ENCODE results near the gene ZDHHC11. TPM values are rescaled to one million over a fixed set of nuclear protein-coding genes. Genes with fewer than 3 reads are reported as not detected.
"Not testable (repeated sequence)": the region's sequence is repeated elsewhere in the genome, so short reads cannot be mapped to it uniquely, and the experiment has no call there.

The ZDHHC11 gene
- total RNA-seq, 6 donors from 2014 or later = 18.9 to 64.6 (median 27.5) TPM

- H3K27ac ChIP-seq = no peak overlapping the region
- H3K9me3 ChIP-seq = no peaks in the 10 kb centered on the region
- WGBS, 2 donors = 73 to 100% methylated on average over 3 to 20 of the region's 20 CpGs
- no peak for TF ChIP-seq POLR2AphosphoS5 (IDR thresholded peaks at IDR 0.05)
- TF ChIP-seq EP300 (IDR thresholded peaks at IDR 0.05) = no peak
- no peak for TF ChIP-seq POLR2A (IDR thresholded peaks at IDR 0.05)
- TF ChIP-seq CTCF (IDR thresholded peaks at IDR 0.05) = no peak
- DNase-seq (peak; percentile 24 to 82), ATAC-seq (ENCODE audit: low FRiP score in 2 of 2) (peak; percentile 65 to 73)
- no peaks in the 10 kb centered on the region for H3K36me3 ChIP-seq
- peaks cover 0 to 13% (median 8%) of the 10 kb centered on the region in 4 donors for H3K4me1 ChIP-seq
- peaks cover 0 to 13% (median 0%) of the 10 kb centered on the region in 4 donors for H3K27me3 ChIP-seq
- H3K4me3 ChIP-seq = peak overlapping the region in 3 of 4 donors; percentile 26 to 40 (median 35)
Observed at GRCh38 chr5:849651-850301, 1.0 kb downstream of the ZDHHC11 start.

- ATAC-seq (ENCODE audit: low FRiP score in 2 of 2) = no peak
- 90% methylated on average over 7 of the region's 14 CpGs; no CpG with 5 or more reads in 1 of the 2 donors for WGBS, 2 donors
Observed at GRCh38 chr5:848671-849111, 2.1 kb downstream of the ZDHHC11 start.

GRCh38 chr5:847736-848135 is 3.0 kb downstream of the ZDHHC11 start:
- 97% methylated on average over 6 of the region's 7 CpGs; no CpG with 5 or more reads in 1 of the 2 donors for whole genome bisulfite sequencing, 2 donors
- DNase-seq = peak in 1 of 2 donors; percentile 14

More at GRCh38 chr5:848671-849111, 2.1 kb downstream of the ZDHHC11 start:
- Histone ChIP-seq H3K9me3 (no peaks in the 10 kb centered on the region), H3K36me3 (no peaks in the 10 kb centered on the region), H3K4me1 (peaks cover 0 to 13% (median 8%) of the 10 kb centered on the region in 4 donors), H3K27me3 (peaks cover 0 to 13% (median 0%) of the 10 kb centered on the region in 4 donors), H3K4me3 (no peak overlapping the region), H3K27ac (no peak overlapping the region)
- no peak for TF ChIP-seq EP300 (IDR thresholded peaks at IDR 0.05)
- TF ChIP-seq CTCF (IDR thresholded peaks at IDR 0.05) = no peak
- no peak for TF ChIP-seq POLR2AphosphoS5 (IDR thresholded peaks at IDR 0.05)
- no peak for TF ChIP-seq POLR2A (IDR thresholded peaks at IDR 0.05)
- peak; percentile 20 to 79 for DNase-seq

GRCh38 chr5:847212-847611 is 3.6 kb downstream of the ZDHHC11 start:
- DNase-seq = peak in 1 of 2 donors; percentile 15
- peaks cover 0 to 13% (median 8%) of the 10 kb centered on the region in 4 donors for H3K4me1 ChIP-seq
- WGBS, 2 donors = 87% methylated on average over 5 to 13 of the region's 18 CpGs
- not testable (repeated sequence) for H3K27me3 ChIP-seq; H3K27ac ChIP-seq; ATAC-seq (ENCODE audit: low FRiP score in 2 of 2); H3K4me3 ChIP-seq; H3K36me3 ChIP-seq; H3K9me3 ChIP-seq

More at GRCh38 chr5:847736-848135, 3.0 kb downstream of the ZDHHC11 start:
- not testable (repeated sequence) for H3K9me3 ChIP-seq; ATAC-seq (ENCODE audit: low FRiP score in 2 of 2); H3K36me3 ChIP-seq; H3K27ac ChIP-seq; H3K4me3 ChIP-seq; H3K27me3 ChIP-seq
- H3K4me1 ChIP-seq = peaks cover 0 to 13% (median 8%) of the 10 kb centered on the region in 4 donors

- not testable (repeated sequence) for H3K4me3 ChIP-seq; H3K27ac ChIP-seq; H3K9me3 ChIP-seq; H3K36me3 ChIP-seq; H3K27me3 ChIP-seq; ATAC-seq (ENCODE audit: low FRiP score in 2 of 2)
- 82 to 83% methylated on average over 18 of the region's 18 CpGs for WGBS, 2 donors
- peak in 1 of 2 donors; percentile 21 for DNase-seq
- peaks cover 0 to 13% (median 8%) of the 10 kb centered on the region in 4 donors for H3K4me1 ChIP-seq
Observed at GRCh38 chr5:846602-847091, 4.1 kb downstream of the ZDHHC11 start.

GRCh38 chr5:845676-846601 is 4.8 kb downstream of the ZDHHC11 start:
- H3K27me3 ChIP-seq; ATAC-seq (ENCODE audit: low FRiP score in 2 of 2); H3K9me3 ChIP-seq; DNase-seq; H3K4me3 ChIP-seq; H3K36me3 ChIP-seq; H3K27ac ChIP-seq: not testable (repeated sequence)
- H3K4me1 ChIP-seq = peaks cover 0 to 13% (median 8%) of the 10 kb centered on the region in 4 donors
- WGBS, 2 donors = 87 to 88% methylated on average over 18 to 27 of the region's 35 CpGs

- 91 to 95% methylated on average over 13 to 14 of the region's 21 CpGs for WGBS, 2 donors
- not testable (repeated sequence) for H3K4me1 ChIP-seq, H3K27me3 ChIP-seq, H3K27ac ChIP-seq, H3K4me3 ChIP-seq, H3K36me3 ChIP-seq, H3K9me3 ChIP-seq
- ATAC-seq (ENCODE audit: low FRiP score in 2 of 2) (peak in 1 of 2 donors; percentile 2), DNase-seq (peak in 1 of 2 donors; percentile 19)
Observed at GRCh38 chr5:845031-845675, 5.6 kb downstream of the ZDHHC11 start.

GRCh38 chr5:844426-844825 is 6.4 kb downstream of the ZDHHC11 start:
- not testable (repeated sequence) for H3K4me1 ChIP-seq, H3K9me3 ChIP-seq, H3K27ac ChIP-seq, H3K4me3 ChIP-seq, H3K36me3 ChIP-seq, H3K27me3 ChIP-seq
- WGBS, 2 donors = 90 to 91% methylated on average over 10 to 16 of the region's 16 CpGs
- ATAC-seq (ENCODE audit: low FRiP score in 2 of 2) (peak in 1 of 2 donors; percentile 3), DNase-seq (peak; percentile 20 to 75)

GRCh38 chr5:843926-844325 is 6.9 kb downstream of the ZDHHC11 start:
- not testable (repeated sequence) for H3K4me1 ChIP-seq; H3K9me3 ChIP-seq; ATAC-seq (ENCODE audit: low FRiP score in 2 of 2); H3K27me3 ChIP-seq; H3K4me3 ChIP-seq; H3K27ac ChIP-seq; H3K36me3 ChIP-seq
- DNase-seq = peak in 1 of 2 donors; percentile 21
- WGBS, 2 donors = 87 to 92% methylated on average over 14 to 18 of the region's 22 CpGs

Data from upper lobe of left lung (tissue), 6 donors.